HG03097 (cell line): Measurements from ENCODE around the gene DCAF10.
A peak's percentile ranks its signal among the peaks of the same experiment; 100 is the strongest.
"Not testable (repeated sequence)": the region's sequence is repeated elsewhere in the genome, so short reads cannot be mapped to it uniquely, and the experiment has no call there.

ENCODE experiments used
- ATAC-seq: cut with Tn5 transposase; IDR thresholded peaks from one replicate; pipeline ENCODE4 v1.9.1; 2021; ENCODE audit not compliant: unreplicated experiment, low FRiP score

The DCAF10 gene

DNA sequence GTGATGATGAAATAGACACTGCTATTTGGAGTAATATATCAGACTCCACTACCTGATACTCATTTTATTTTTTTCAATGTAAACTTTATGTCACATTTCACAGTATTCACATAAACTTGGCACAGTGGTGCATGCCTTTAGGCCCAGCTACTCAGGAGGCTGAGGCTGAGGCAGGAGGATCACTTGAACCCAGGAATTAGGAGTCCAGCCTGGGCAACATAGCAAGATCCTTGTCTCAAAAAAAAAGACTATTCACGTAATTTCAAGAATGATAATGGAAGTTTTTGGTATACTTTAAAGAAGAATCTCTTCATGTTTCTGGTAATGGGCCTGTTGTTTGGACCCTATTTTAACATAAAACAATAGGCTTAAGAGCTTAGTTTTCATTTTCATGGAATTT is 56.0 kb downstream of the DCAF10 start:
- ATAC-seq: no peak

DNA sequence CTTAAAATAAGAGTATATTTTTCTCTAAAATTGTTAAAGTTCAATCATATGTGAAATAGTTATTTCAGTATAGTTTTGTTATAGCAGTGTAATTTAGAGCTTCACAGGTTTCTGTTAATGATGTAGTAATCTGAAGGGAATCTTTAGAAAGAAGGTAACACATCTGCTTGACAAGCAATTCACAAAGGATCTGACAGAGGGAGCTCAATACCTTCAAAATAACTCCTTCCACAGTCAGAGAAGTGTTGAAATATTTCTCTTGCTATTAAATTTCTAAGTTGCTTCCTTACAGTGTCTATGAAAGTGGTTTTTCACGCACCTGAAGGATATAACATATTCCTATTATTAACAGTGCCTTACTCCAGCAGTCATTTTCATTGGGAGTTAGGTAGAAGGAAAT is 58.4 kb downstream of the DCAF10 start:
- no peak for ATAC-seq

DNA sequence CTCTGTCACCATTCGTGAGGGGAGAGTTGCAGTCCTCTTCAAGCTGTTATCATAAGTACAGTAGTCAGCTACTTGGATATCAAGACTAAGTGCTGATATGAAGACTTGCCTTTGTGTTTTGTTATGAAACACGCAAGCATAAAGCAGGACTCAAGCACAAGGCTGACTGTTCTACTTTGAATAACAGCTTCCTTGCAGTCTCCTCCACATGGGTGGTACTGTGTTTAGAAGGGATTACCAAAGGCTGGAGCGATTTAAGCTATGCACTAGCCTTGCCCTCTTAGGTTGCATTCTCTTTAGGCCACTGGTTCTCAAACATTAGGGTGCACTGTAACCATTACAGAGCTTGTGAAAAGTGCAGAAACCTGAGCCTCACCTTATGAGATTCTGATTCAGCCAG is 61.9 kb downstream of the DCAF10 start:
- no peak for ATAC-seq

DNA sequence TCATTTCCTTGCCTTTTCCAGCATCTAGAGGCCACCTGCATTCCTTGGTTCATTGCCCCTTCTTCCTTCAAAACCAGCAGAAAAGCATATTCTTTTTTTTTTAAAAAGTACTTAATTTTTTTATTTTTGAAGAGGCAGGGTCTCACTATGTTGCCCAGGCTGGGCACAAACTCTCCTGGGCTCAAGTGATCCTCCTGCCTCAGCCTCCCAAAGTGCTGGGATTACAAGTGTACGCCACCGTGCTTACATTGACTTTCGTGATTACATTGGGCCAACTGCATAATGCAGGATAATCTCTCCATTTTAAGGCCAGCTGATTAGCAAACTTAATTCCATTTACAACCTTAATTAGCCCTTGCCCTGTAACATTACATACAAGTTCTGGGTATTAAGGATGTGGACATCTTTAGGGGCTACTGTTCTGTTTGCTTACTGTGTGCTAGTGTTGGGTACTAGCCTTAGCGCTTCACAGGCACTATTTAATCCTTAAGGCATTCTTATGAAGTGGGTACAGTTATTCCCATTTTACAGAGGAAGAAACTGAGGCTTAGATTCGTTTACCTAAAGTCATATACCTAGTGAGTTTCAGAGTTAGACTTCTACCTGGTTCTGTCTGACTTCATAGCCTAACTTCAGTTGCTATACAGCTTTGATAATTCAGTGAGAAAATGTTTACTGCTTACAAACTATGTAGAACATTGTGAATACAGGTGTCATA is 69.6 kb downstream of the DCAF10 start:
- ATAC-seq: no peak

DNA sequence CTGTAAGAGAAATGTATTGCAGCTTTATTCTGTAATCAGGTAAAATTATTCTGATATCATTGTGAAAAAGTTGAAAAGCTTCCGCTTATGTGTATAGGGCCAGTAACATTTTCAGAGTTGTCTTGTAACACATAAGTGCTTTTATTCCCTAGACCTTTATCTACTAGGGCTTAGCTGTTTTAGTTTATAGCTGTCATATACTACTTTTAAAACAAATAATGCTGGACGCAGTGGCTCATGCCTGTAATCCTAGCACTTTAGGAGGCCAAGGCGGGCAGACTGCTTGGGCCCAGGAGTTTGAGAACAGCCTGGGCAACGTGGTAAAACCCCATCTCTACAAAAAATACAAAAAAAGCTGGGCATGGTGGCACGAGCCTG is 70.2 kb downstream of the DCAF10 start:
- ATAC-seq: no peak

DNA sequence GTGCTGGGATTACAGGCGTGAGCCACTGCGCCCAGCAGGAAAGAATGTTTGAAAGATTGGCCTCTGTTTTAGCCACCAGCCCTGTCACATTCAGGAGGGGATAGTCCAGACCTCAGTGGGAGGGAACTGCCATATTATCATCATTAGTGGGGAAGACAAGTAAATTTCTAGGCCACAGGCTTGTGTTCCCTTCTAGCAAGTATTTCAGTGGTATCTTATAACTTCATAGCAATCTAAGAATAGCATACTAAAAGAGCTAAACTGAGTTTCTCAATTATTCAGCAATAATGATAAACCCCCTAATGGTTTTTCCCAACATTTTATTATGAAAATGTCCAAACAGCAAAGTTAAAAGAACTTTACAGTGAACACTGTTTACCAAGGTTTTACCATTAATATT is 73.4 kb downstream of the DCAF10 start:
- no peak for ATAC-seq

DNA sequence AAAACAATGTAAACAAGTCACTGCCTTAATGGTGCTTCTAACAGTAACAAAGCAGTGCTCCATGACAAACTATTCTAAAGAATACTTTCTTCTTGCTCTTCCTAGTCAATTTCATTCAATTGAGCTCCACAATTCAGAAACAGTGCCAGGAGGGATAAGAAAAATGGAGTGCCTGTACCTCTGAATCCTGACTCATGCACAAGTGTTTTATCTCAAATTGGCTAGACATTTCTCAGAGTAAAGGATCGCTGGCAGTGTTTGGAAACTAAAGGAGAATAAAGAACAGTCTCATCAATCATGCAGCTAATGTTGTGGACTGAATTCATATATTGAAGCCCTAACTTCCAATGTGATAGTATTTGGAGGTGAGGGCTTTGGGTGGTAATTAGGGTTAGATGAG is 75.8 kb downstream of the DCAF10 start:
- ATAC-seq: no peak

DNA sequence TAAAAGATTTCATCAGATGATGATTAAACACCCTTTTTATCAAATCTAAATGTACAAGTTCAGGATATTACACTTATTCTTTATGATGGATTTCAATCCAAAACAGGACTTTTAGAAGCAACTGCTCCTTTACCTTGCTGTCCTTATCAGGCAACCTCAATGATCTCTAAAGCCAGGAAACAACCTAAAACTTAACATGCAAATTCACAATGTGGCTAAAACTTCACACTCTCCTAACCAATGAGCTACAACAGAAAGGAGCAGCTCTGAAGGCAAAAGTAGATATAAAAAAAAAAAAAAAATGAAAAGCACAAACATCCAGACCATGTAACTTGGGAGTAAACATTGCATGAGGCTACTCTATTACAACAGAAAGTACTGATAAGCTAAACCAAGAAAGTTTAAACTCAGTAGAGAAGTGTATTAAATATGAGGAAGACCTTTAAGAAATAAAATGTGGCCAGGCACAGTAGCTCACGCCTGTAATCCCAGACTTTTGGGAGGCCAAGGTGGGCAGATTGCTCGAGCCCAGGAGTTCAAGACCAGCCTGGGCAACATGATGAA is 80.4 kb downstream of the DCAF10 start:
- no peak for ATAC-seq

DNA sequence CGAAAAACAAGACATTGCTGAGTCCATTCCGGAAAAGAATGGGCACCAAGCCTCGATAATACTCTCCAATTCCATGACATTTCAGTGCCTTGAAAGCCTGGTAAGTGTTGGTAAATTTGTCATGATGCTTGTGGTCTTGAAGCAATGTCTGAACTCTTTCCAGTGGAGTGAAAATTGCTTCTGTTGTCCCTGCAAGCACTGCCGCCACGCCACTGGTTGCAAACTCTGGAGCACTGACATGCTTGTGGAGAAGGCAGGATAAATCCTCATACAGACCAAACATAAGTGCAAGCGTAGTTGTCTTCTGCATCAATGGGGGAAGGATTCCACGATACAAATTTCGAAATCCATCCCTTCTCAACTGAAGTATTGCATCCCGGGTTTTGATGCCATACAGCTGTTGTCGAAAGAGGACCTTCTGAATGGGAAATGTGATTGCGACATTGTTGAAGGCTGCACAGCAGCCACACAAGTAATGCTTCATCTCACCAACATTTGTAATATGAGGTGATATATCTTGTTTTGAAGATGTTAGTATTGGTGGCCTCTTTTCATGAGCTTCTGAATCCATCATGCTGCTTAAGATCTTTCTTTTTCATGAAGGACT is 87.5 kb downstream of the DCAF10 start:
- ATAC-seq: not testable (repeated sequence)

DNA sequence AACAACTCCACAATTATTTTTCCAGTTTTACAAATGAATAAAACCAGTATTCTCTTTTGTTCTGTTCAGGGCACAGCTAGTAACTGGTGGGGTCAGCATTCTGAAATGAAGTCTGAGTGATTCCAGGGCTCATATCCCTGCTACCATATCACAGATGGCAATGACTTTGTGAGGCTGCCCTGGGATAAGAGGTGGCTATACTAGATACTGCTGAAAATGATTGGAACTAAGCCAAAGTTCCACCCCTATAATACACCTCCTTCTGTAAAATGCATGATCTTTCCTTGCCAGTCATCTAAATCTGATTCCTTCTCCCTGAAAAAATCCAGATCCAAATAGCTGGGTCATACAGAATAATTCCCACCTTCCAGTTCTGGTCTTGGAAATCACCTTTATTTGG is 88.9 kb downstream of the DCAF10 start:
- ATAC-seq: no peak

DNA sequence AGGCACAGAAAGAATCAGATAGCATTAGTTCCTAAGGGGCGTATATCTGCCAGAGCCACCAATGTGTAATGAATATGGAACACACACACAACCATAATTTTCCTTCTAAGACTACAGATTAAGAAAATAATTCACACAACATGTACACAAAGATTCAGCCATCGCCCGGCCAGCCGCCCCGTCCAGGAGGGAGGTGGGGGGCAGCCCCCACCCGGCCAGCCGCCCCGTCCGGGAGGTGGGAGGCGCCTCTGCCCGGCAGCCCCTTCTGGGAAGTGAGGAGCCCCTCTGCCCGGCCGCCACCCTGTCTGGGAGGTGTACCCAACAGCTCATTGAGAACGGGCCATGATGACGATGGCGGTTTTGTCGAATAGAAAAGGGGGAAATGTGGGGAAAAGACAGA is 90.4 kb downstream of the DCAF10 start:
- not testable (repeated sequence) for ATAC-seq

DNA sequence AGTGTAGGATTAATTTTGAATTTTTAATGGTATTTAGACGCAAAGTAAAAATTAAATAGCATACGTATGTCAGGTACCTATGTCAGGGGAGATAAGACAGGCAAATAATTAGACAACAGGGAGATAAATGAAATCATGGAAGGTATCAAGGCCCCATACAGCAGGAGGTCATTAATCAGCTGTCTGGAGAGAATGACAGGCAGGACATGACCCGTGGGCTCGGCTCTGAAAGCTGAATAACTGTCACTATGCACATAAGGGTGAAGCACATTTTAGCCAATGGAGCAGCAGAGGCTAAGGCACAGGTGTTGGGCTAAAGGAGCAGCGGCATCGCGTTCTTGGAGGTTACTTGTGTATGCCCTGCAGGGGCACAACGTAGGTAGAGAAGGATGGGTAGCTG is 91.5 kb downstream of the DCAF10 start:
- no peak for ATAC-seq

DNA sequence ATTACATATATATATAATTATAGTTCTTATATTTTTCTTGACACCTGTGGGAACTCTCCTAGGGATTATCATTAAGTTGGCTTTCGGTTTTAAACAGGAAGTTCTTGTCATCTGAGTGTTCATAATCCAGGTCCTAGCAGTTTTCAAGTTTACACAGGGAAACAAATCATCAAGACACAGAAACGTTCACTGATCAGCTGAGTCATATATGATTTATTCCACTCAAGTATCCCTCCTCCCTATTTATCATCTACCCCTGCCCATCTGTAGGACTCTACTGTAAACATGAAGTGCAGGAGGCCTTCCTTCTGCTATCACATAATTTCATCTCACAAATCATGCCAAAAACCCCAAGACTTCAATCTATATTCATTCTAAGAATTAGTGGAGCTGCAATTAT is 97.1 kb downstream of the DCAF10 start:
- no peak for ATAC-seq

DNA sequence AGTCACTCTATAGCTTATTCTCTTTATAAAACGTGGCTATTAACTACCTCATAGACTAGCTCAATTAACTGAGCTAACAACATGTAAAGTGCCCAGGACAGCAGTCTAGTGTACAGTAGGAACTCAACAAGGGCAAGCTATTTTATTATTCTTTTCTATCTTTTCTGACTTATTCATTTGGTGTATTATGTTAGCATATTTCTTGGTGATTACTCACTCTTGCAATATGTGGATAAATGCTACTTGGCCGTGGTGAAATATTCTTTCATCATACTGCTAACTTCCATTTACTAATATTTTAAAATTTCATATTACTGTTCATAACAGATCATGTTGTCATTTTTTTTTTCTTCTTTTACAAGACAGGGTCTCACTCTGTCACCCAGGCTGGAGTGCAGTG is 98.4 kb downstream of the DCAF10 start:
- no peak for ATAC-seq

DNA sequence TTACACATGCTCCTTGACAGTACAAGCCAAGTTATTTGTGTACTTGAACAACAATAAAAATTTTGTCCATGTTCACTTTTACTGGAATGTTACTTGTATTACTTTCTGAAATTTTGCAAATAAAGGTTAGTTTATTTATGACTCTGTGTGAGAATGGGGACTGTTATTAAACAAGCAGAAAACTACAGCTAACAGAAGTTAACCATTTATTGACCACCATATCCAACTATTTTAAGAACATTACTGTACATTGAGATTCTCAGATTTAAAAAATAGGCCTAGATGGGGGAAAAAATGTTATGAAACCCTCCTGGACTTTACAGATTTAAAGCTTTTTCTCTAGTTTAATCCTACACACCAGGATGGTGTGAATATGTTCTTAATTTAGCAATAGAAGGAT is 101.5 kb downstream of the DCAF10 start:
- ATAC-seq: no peak

DNA sequence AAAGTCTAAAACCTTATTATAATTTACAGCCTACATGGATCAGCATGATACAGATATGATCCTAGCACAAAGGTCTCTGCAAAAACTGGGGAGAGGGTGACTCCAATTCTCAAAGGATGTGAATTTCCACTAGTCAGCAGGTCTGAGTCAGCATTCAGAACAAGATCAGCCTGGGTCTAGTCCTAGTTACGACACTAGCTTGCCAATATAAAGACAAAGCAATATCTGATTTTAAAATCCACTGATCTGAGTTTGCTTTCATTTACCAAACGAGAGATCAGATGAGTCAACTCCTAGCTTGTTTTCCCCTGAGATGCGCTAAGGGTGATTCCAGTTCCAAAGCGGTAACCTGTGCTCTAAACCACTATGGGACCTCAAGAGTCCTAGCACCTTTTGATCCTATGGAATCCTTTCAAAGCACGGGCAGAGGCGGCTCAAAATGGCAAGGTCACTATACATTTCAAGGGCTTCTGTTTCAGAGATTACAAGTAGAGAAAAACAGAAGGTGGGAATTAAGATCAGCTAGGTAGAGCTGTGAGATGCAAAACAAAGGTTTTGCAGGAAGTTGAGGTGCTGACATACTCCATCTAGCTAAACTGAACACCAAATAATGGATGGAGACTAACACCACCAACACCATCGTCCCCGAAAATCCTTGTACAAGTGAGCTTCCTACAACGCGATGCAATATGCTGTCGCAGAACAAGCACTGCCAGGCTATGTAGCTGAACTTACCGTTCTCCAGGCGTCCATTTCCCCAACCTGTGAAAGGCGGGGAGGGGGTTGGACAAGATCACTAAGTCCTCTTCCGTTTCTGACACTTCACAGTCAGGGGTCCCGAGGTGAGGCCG is 102.4 kb downstream of the DCAF10 start:
- peak; percentile 1 for ATAC-seq

DNA sequence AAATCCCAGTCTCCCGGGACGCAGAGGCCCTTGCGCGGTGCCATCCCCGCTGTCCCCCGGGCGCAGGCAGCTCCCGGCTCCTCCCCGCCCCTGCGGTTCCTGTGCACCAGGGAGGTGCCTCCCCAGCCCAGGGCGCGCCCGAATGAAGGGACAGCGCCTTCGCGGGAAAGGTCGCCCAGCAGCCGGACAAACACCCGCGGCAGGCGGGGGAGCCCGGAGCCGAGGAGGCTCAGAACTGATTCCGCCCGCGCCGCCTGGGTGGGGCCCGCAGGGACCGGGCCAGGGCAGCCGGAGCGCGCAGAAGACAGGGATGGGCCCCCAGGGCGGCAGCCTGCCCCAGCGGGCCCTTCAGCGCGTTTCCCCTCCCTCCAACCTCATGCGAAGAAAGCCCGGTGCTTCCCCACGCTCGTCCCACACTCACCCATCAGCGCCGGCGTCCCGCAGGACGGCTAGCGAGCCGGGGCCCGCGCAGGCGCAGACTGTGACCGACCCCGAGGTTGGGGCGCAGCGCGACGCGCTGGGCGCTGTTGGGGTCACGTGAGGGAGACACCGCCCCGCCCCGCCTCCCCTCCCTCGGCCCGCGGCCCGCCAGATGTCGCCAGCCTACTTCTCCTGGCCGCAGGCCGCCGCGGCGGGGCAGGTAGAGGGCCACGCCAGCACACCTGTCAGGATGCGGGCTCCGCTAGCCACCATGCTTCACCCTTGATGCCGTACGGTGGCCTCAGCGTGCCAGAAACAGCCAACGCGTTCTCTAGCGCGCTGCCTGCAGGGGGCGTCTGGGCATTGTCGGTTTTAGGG is 103.2 kb downstream of the DCAF10 start, which contains the start of gene SLC25A51:
Gene SLC25A51 (minus strand): TSS at position 481 of the 798 bp plus-strand sequence. CDS start 15,577 bp downstream, outside the sequence.
- ATAC-seq: peak; percentile 80

DNA sequence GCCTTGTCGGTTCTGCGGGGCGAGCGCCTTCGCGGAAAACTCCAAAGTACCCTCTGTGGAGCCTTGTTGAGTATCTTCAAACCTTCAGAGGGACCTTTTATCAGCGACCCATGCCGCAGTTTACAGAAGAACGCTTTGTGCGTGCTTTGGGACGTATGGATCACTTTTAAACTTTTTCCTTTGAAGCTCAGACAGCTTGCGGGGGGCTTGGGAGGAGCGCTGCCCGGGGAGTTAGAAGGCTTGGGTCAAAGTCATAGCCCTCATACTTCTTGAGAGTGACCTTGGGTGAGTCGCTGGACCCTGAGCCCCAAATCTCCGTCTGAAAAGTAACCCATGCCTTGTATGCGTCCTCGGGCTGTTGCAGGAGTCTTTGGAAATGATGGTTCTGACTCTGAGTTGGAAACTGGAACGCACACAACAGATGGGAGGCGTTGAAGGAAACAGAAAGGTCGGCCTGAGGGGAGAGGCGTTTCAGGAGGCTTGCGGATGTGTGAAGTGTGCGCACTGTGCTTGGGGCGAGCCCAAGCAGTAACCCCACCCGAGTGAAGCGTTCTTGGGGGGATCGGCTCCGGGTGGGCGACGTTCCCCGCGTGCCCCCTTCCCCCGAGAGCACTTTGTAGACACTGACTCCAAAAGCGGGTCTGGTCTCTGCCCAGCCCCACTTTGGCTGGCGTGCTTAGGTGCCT is 104.0 kb downstream of the DCAF10 start:
- ATAC-seq: no peak

DNA sequence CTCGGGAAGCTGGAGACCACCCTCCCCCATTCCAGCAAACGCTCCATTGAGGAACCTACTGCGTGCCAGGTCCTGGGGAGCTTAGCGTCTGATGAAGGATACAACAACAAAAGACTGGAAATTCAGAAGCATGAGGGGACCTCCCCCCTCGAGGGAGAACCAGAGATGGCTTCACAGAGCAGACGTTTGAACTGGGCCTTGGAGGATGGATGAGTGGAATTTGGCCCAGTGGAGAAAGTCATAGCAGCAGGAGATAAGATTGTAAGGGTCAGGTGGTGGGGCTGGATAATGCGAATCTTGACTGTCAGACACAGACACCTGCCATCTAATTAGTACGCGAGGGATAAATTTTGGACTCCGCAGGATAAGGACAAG is 104.5 kb downstream of the DCAF10 start:
- no peak for ATAC-seq

DNA sequence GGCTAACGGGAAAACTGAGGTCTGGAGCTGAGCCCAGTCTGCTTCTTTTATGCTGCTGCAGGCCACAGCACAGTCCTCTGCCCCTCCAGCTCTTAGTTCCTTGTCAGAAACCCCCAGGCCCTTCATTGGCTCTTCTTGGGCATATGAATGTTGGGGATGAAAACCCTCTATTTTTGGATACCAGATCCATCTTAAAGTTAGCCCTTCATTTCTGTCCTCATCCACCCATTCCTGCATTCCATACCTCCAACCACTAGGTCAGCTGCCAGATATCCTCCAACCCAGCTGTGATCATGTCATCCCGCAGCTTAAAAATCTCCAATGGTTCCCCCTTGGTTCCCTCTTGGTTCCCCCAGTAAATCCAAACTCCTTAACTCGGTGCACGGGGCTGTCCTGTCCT is 105.2 kb downstream of the DCAF10 start:
- ATAC-seq: no peak
